GM19324 (cell line): ENCODE results near the gene CNNM4.

Experiments
- ATAC-seq: cut with Tn5 transposase; IDR thresholded peaks from one replicate; pipeline ENCODE4 v1.9.1; 2021; ENCODE audit warnings: mild to moderate bottlenecking, moderate library complexity; ENCODE audit not compliant: unreplicated experiment, low FRiP score

Gene CNNM4

DNA sequence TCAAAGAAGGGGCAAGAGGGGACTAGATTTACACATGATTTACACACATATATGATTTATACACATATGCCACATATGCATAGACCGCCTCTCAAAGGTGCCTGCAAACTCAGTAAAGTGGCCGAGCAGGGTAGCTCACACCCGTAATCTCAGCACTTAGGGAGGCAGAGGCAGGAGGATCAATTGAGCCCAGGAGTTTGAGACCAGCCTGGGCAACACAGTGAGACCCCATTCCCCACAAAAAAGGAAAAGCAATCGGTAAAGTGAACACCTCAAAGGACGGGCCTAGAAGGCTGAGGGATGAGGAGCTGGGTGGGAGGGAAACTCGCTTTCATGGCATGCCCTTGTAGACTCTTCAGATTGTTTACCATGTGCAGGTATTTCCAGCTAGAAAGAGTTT lies 92.0 kb downstream of the CNNM4 start:
- ATAC-seq = no peak

DNA sequence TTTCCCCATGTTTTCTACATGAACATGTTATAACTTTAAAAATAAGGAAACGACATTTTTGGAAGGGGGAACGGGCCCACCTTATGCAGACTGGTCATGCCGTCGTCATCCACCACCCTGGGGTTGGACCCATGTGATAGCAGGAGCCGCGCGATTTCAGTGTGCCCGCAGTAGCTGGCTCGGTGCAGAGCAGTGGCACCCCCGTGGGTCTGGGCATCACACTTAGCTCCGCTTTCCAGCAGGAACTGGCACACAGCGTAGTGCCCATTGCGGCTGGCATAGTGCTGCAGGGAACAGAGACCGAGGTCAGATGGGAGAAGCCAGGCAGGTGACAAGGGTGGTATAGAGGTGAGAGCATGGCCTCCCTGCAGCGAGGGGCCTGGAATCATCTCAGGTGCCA lies 92.6 kb downstream of the CNNM4 start:
- ATAC-seq = no peak

DNA sequence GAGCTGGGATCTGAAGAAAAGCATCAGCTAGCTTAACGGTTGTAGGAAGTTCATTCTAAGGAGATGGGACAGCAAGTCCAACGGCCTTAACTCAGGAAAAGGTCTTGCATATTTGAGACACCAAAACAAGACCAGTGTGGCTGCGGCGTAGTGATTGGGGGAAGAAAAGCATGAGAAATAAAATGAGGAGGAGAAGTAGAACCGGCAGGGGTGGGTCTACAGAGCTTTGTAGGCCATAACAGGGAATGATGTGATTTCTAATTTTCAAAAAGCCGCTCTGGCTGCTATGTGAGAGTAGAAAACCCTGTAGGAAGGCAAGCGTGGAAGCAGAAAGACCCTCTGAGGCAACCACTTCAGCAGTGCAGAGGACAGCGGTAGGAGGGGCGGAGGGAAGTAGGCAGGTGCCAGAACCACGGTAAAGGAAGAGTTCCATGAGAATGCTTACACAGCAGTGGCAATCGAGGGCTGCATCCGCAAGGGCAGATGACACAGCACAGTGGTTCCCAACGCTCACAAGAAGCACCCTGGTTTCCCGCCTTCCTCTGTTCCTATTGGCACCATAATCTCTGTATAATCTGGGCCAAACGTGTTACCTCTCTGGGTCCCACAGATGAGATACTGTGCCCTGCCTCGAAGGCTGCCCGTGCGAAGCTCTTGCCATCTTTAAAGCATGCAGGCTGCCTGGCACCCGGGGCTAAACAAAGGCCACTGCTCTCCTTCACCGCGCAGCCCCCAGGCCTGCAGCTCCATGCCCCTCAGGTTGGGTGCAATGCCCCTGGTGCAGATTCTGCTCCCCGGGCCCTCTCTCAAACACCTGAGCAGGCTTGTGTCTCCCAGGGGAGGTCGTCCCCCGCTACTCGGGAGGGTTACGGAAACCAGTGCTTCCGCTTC lies 96.3 kb downstream of the CNNM4 start:
- peak; percentile 2 for ATAC-seq

DNA sequence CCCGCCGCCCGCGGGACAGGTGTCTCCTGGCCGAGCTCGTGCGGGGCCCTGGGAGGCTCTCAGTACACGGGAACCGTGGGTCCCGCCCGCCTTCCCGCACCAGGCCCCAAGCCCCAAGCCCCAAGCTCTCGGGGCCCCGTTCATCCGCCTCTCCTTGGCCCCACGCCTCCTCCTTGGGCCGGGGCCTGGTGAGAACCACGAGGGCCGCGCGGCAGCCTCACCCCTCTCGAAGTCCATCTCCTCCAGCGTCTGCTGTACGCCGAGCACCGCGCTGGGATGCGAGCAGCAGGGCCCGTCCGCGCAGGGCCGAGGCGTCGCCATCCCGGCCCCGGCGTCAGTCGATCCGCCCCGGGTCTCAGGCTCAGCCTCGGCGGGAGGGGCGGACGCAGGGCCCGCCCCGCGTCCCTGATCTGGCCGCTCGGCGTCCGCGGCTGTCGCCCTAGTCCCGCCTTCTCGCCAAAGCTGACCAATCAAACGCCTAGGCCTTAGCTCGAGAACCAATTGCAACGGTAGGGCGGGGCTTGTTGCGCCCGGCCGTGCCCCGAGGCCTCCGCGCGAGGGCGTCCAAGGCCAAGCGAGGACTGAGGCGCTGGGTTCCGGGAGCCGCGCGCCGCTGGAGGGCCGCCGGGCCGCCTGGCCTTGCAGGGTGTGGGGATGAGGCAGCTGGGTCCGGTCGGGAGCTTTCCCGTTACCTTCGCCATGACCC lies 97.1 kb downstream of the CNNM4 start, which contains the start of gene ANKRD39:
Gene ANKRD39, minus strand, starts transcription at position 350 of the 706 bp plus-strand sequence. Its CDS starts 29 bp downstream, at position 321.
- peak; percentile 96 for ATAC-seq

DNA sequence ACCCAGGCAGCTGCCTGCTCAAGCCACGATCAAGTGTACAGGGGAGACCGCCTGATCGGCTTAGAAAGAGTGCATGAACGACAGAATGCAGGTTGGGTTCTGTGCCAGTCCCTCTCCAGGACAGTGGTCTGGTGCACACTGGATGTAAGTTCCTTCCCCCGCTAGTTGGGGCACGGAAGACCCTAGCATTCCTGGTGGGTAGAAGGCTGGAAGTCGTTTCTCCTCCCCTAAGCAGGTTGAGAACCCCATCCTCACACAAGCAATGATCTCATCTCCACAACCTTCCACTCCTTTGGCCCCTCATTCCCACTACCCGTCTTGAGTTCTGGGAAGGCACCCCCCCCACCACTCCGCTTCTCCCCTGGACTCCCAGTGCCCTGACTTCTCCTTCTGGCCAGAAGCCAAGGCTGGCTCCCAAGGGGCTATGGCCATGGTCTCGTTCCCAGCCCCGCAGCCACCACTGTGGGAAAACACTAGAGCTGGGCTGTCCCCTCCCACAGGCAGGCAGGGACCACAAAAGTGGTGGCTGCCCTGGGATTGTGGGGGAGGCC lies 98.5 kb downstream of the CNNM4 start:
- ATAC-seq = no peak

DNA sequence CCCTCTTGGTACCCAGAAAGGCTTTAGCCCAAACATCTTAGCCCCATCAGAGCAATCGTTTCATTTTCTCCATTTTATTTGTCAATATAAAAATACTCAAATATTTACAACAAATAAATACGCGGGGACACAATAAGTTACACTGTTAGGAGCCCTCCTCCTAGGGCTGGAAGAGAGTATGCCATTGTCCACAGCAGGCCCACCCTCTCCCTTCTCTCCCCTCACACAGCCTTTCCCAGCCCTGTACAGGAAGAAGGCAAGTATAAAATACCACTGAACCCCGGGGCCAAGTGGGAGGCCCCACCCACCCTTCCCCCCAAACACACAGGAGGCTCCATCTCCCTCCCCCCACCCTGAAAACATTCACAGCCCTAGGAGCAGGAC lies 99.0 kb downstream of the CNNM4 start:
- no peak for ATAC-seq

DNA sequence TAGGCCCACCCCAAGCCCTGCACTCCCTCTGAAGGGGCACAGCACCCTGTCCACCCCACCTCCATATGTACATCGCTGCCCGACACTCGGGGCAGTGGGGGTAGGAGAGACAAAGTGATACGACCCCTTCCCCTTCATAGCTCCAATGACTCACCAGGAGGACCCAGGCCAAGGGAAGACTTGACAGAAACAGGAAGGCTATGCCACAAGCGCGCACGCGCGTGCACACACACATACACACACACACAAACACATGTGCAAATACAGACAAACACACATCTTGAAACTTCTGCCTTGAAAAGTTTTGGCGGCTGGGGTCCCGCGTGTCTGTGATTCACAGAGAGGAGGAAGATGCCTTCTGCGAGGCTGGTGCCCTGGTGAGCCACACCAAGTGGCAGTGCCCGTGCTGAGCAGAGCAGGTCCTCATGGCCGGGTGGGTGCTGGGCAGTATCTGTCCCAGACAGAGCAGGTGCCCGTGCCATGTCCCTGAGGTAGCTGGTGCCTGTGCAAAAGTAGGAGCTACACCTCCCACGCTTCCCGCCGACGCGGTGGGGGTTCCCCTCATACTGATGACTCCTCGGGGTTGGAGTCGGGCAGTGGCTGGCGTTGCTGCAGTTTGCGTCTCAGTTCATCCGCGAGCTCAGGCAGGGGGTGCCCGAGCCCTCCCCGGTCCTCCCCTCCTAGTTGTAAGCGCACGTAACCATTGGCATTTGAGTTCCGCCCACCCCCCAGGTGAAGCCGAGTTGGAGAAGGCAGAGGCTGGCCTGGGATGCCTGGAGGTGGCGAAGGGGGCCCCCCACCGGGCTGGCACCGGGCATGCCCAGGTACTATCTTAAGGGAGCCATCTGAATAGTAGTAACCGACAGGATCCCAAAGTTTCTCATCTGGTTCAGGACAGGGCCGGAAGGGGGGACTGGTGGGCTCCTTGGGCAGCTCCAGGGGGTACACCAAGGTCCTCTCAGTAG lies 99.6 kb downstream of the CNNM4 start:
- no peak for ATAC-seq

DNA sequence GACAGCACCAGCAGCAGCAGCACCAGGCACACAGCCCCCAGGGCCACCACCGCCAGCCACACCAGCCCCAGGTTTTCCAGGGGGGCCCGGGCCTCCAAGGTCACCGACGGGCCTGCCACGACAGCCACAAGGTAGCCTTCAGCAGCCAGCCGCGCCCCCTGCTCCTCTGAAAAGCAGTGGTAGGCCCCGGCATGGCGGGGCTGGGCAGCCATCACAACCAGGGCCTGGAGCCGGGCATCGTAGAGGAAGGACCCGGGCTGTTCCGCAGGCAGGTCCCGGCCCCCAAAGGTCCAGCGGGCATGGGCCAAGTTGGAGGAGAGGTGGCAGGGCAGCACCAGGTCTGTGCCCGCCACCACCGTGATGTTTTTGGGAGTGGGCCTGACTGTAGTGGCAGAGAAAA lies 100.4 kb downstream of the CNNM4 start:
- ATAC-seq = no peak
